Myocyte (in vitro differentiated cells): ENCODE measurements around the gene LGALS3BP. TPM values are rescaled to one million over a fixed set of nuclear protein-coding genes. Genes with fewer than 3 reads are reported as not detected.

Source experiments
- DNase-seq: peaks from one replicate; pipeline ENCODE4 v3.0.0-alpha.2; 2012; ENCODE audit warnings: low read depth
- total RNA-seq: library from RNA; depleted of rRNA; stranded (reverse); fragments of >200 nt; gene quantifications from 2 replicates; pipeline ENCODE4 v1.2.3, GENCODE V29; 2014

LGALS3BP gene
- total RNA-seq, 1 donor from 2014 or later: 456 TPM

GRCh38 chr17:78986048-78986648 lies 6.4 kb upstream of the LGALS3BP start:
- DNase-seq: peak; percentile 52

- DNase-seq: no peak
Observed at GRCh38 chr17:78985395-78985794, 5.7 kb upstream of the LGALS3BP start.

- peak; percentile 57 for DNase-seq
Observed at GRCh38 chr17:78981010-78981888, 1.5 kb upstream of the LGALS3BP start.

GRCh38 chr17:78980624-78980972 lies 875 bp upstream of the LGALS3BP start:
- no peak for DNase-seq

GRCh38 chr17:78977997-78978973 lies 1.4 kb downstream of the LGALS3BP start:
- peak; percentile 56 for DNase-seq

GRCh38 chr17:78977681-78977943 lies 2.1 kb downstream of the LGALS3BP start:
- DNase-seq: no peak

GRCh38 chr17:78976907-78977680 lies 2.6 kb downstream of the LGALS3BP start:
- DNase-seq: no peak

- peak; percentile 88 for DNase-seq
Observed at GRCh38 chr17:78974635-78975591, 4.8 kb downstream of the LGALS3BP start.

- no peak for DNase-seq
Observed at GRCh38 chr17:78973792-78974520, 5.8 kb downstream of the LGALS3BP start.

GRCh38 chr17:78973196-78973595 lies 6.5 kb downstream of the LGALS3BP start:
- no peak for DNase-seq

- DNase-seq: no peak
Observed at GRCh38 chr17:78972507-78973105, 7.1 kb downstream of the LGALS3BP start.

- no peak for DNase-seq
Observed at GRCh38 chr17:78971756-78972506, 7.8 kb downstream of the LGALS3BP start.

- DNase-seq: peak; percentile 79
Observed at GRCh38 chr17:78970834-78971755, 8.6 kb downstream of the LGALS3BP start.

GRCh38 chr17:78969865-78970264 lies 9.9 kb downstream of the LGALS3BP start:
- no peak for DNase-seq

GRCh38 chr17:78967782-78968362 lies 11.9 kb downstream of the LGALS3BP start:
- DNase-seq: no peak

- DNase-seq: no peak
Observed at GRCh38 chr17:78966910-78967600, 12.7 kb downstream of the LGALS3BP start.
